AG04450 (cell line): ENCODE results near the gene SLC49A3. TPM values are rescaled to one million over a fixed set of nuclear protein-coding genes. Genes with fewer than 3 reads are reported as not detected.
"Not testable (repeated sequence)": the region's sequence is repeated elsewhere in the genome, so short reads cannot be mapped to it uniquely, and the experiment has no call there.

Source experiments
- CTCF ChIA-PET: fragments of 300-600, 350-600 bp; formaldehyde crosslinking; extraction: SDS; loops from one replicate; lab custom pipeline; 2022; ENCODE audit warnings: antibody characterized with exemption, inconsistent platforms; lab: Charles Lee
- POLR2A ChIA-PET: fragments of 350-600 bp; formaldehyde crosslinking; extraction: SDS; loops from one replicate; lab custom pipeline; 2021; ENCODE audit warnings: antibody characterized with exemption, inconsistent platforms; lab: Yijun Ruan, JAX
- DNase-seq: peaks from one replicate; pipeline ENCODE4 v3.0.0-alpha.2; 2011; ENCODE audit warnings: low read depth, low spot score
- H3K27ac ChIP-seq: one replicate; pipeline ENCODE4 v1.5.1; 2012; ENCODE audit warnings: low read depth, low read length, control low read depth
- H3K27me3 ChIP-seq: one replicate; pipeline ENCODE4 v1.6.0; 2012; ENCODE audit warnings: low read length; ENCODE audit not compliant: control insufficient read depth, insufficient read depth
- H3K4me3 ChIP-seq: 2 replicates; pipeline ENCODE4 v1.5.1; 2011; ENCODE audit warnings: mild to moderate bottlenecking, low read depth, low read length, control low read depth
- H3K9me3 ChIP-seq: 2 replicates; pipeline ENCODE4 v1.5.1; 2012; ENCODE audit warnings: low read length; ENCODE audit not compliant: control insufficient read depth, insufficient read depth
- polyA plus RNA-seq: library from polyadenylated mRNA; depleted of rRNA; stranded (reverse); fragments of >200 nt; gene quantifications from 2 replicates; pipeline ENCODE4 v1.2.3, GENCODE V29; 2011
- TF ChIP-seq, protein P1 (sequence below): IDR thresholded peaks from 2 replicates; pipeline ENCODE4 v1.5.1; 2011; ENCODE audit warnings: low read depth, low read length, control low read depth, inconsistent platforms

SLC49A3 gene
- polyA plus RNA-seq, 1 experiment = not detected

DNA sequence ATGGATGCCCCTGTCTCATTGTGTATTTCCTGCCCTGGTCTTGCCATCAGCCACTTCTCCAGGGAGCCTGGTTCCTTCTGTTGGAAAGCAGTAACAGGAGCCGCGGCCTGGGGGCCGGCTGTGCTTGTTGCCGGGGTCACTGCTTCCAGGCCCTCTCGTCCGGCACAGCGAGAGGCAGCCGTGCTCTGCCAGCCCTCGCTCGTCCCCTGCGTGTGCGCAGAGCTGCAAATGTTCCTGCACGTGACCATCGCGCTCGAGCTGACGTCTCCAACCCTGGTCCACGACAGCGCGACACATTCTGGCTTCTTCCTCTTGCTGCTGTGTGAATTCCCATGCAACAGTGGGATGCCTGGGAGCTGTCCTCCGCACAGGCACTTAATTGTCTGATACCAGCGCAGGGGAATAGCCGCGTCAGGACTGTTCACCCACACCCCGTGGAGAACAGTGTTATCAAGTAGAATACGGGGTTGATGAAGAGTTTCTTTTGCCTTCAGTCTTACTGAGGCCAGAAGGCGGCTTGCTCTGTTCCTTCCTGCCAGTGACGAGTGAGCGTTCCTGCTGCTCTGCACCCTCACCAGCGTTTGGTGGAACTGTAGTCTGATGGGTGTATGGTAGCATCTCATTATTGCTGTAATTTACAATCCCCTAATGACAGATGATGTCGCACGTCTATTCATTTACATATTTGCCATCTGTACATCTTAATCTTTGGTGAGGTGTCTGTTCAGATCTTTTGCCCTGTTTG is 51.2 kb downstream of the SLC49A3 start:
- DNase-seq = no peak
- H3K27ac ChIP-seq = no peak overlapping the region
- no peak overlapping the region for H3K4me3 ChIP-seq
- no peaks in the 10 kb centered on the region for H3K27me3 ChIP-seq
- ChIA-PET CTCF (no interaction called here), POLR2A (no interaction called here)
- peaks cover 52% of the 10 kb centered on the region for H3K9me3 ChIP-seq
- TF ChIP-seq, protein P1, sequence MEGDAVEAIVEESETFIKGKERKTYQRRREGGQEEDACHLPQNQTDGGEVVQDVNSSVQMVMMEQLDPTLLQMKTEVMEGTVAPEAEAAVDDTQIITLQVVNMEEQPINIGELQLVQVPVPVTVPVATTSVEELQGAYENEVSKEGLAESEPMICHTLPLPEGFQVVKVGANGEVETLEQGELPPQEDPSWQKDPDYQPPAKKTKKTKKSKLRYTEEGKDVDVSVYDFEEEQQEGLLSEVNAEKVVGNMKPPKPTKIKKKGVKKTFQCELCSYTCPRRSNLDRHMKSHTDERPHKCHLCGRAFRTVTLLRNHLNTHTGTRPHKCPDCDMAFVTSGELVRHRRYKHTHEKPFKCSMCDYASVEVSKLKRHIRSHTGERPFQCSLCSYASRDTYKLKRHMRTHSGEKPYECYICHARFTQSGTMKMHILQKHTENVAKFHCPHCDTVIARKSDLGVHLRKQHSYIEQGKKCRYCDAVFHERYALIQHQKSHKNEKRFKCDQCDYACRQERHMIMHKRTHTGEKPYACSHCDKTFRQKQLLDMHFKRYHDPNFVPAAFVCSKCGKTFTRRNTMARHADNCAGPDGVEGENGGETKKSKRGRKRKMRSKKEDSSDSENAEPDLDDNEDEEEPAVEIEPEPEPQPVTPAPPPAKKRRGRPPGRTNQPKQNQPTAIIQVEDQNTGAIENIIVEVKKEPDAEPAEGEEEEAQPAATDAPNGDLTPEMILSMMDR = no peak

DNA sequence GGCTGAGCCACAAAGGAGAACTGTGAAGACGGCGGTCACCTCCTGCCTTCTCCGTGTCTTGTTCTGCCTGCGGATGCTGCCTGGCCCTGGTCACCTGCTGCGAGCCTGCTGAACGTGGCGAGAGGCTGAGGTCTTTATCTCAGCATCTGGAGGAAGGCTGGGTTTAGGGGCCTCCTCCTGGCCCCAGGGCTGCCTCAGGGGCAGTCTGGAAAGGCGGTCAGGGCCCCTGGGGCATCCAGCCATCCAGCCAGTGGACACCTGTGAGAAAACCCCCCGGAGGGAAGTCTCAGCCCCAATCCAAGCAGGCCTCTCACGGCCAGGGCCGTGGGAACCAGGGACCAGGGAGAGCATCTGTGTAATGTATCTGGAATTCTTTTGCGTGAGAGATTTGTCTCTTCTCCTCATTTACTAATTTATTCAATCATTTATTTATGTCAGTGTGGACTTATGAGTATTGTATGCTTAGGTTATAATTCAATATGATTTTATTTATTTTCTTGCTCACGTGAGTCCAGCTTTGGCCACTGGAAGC is 52.3 kb downstream of the SLC49A3 start:
- POLR2A ChIA-PET = no interaction called here

DNA sequence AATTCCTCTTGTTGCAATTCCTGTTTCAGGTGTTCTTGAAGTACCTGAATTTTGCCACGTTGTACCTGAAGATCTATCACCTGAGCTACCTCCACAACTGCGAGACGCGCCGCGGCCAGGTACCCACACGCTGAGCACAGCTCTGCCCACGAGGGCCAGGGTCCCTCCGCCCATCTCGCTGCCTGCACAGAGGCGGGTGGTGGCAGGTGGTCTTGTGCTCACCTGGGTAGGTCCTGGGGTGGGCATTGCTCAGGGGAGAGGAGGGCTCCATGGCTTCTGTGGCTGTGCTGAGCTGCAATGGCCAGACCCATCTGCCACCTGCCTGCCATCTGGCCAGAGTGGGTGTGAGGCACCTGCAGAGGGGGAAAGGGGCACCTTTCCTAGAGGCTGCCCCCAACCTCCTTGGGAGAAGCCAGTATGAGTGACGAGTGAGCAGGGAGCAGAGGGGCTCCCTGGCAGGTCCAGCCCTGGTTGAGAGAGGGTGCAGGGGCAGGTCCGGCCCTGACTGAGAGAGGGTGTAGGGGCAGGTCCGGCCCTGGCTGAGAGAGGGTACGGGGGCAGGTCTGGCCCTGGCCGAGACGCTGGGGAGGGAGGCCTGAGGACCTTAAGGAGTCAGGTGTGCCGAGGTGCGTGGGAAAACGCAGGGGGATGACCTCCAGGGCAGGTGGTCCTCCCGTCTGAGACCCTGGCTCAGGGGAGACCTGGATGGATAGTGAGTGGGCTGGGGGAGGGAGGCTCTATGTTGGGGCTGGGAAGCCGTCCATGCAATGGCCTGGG is 52.9 kb downstream of the SLC49A3 start:
- TF ChIP-seq, protein P1 = no peak
- ChIA-PET CTCF (no interaction called here), POLR2A (no interaction called here)
- peaks cover 56% of the 10 kb centered on the region for H3K9me3 ChIP-seq
- no peaks in the 10 kb centered on the region for H3K27me3 ChIP-seq
- no peak for DNase-seq
- H3K27ac ChIP-seq = no peak overlapping the region
- H3K4me3 ChIP-seq = no peak overlapping the region

More for the DNA sequence above, 52.3 kb downstream of the SLC49A3 start:
- Histone ChIP-seq H3K27ac (no peak overlapping the region), H3K4me3 (no peak overlapping the region), H3K9me3 (peaks cover 59% of the 10 kb centered on the region), H3K27me3 (no peaks in the 10 kb centered on the region)
- TF ChIP-seq, protein P1 = no peak
- no peak for DNase-seq
- CTCF ChIA-PET = no interaction called here

DNA sequence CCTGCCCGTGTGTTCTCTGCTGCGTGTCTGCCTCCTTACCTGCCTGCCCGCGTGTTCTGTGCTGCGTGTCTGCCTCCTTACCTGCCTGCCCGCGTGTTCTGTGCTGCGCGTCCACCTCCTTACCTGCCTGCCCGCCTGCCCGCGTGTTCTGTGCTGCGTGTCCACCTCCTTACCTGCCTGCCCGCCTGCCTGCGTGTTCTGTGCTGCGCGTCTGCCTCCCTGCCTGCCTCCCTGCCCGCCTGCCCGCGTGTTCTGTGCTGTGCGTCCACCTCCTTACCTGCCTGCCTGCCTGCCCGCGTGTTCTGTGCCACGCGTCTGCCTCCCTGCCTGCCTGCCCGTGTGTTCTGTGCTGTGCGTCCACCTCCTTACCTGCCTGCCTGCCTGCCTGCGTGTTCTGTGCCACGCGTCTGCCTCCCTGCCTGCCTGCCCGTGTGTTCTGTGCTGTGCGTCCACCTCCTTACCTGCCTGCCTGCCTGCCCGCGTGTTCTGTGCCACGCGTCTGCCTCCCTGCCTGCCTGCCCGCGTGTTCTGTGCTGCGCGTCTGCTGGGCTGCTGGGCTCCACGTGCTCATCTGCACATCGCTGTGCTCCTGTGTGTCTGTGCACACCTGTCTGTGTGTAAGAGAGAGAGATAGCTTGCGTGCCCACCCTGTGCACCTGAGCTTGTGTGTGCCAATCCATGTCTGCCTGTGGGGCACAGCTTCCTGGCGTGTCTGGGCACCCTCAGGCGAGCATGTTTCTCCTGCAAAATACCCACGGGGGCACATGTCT is 53.7 kb downstream of the SLC49A3 start:
- DNase-seq, H3K27ac ChIP-seq, POLR2A ChIA-PET, CTCF ChIA-PET, H3K4me3 ChIP-seq, H3K27me3 ChIP-seq: not testable (repeated sequence)
- H3K9me3 ChIP-seq = peaks cover 62% of the 10 kb centered on the region

DNA sequence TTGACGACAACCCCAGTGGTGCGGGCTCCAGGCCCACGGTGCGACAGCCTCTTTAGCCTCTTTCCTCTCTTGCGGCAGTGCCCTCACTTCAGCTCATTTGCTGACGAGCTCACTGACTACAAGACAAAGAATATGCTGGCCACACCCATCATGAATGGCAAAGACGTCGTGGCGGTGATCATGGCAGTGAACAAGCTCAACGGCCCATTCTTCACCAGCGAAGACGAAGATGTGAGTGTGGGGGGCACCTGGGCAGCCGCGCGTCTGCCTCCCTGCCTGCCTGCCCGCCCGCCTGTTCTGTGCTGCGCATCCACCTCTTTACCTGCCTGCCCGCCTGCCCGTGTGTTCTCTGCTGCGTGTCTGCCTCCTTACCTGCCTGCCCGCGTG is 54.4 kb downstream of the SLC49A3 start:
- Histone ChIP-seq H3K27ac (no peak overlapping the region), H3K4me3 (no peak overlapping the region), H3K27me3 (no peaks in the 10 kb centered on the region), H3K9me3 (peaks cover 69% of the 10 kb centered on the region)
- DNase-seq = no peak
- TF ChIP-seq, protein P1 = no peak
- CTCF ChIA-PET = no interaction called here
- POLR2A ChIA-PET = no interaction called here
